Spleen (tissue), 11 donors: ENCODE results near the gene TSPAN9. TPM values are rescaled to one million over a fixed set of nuclear protein-coding genes. Genes with fewer than 3 reads are reported as not detected.

Source experiments
- DNase-seq: peaks from one replicate; pipeline ENCODE4 v3.0.0-alpha.2; 2020
- H3K27ac ChIP-seq, 8 donors: fragments of 200-600 bp; sonication (generic) in 7 of 8; 1 replicate in 4 of 8; 2 replicates in 4 of 8; pipeline versions ENCODE4 v1.5.0 to v1.8.0; 2016 to 2021; ENCODE audit warnings: inconsistent platforms in 4 of 8, mild to moderate bottlenecking in 4 of 8, moderate library complexity in 1 of 8
- H3K27me3 ChIP-seq, 7 donors: fragments of 200-600 bp; sonication (generic) in 6 of 7; replicated peaks in 1 of 7; 1 replicate in 4 of 7; 2 replicates in 3 of 7; pipeline versions ENCODE4 v1.5.0 to v1.8.0; 2016 to 2021; ENCODE audit warnings: inconsistent platforms in 3 of 7, mild to moderate bottlenecking in 1 of 7
- H3K36me3 ChIP-seq, 6 donors: fragments of 200-600 bp; sonication (generic) in 5 of 6; 1 replicate in 4 of 6; 2 replicates in 2 of 6; pipeline versions ENCODE4 v1.5.0 to v1.8.0; 2016 to 2021; ENCODE audit warnings: inconsistent platforms in 2 of 6
- H3K4me1 ChIP-seq, 6 donors: fragments of 200-600 bp; sonication (generic) in 5 of 6; 1 replicate in 3 of 6; 2 replicates in 3 of 6; pipeline versions ENCODE4 v1.5.0 to v1.8.0; 2016 to 2021; ENCODE audit warnings: inconsistent platforms in 3 of 6
- H3K4me3 ChIP-seq, 8 donors: fragments of 200-600 bp; sonication (generic) in 7 of 8; 1 replicate in 4 of 8; 2 replicates in 4 of 8; pipeline versions ENCODE4 v1.5.0 to v1.8.0; 2016 to 2021; ENCODE audit warnings: inconsistent platforms in 4 of 8, mild to moderate bottlenecking in 4 of 8, moderate library complexity in 2 of 8
- H3K9me3 ChIP-seq, 8 donors: fragments of 200-600 bp; sonication (generic) in 7 of 8; 1 replicate in 4 of 8; 2 replicates in 4 of 8; pipeline versions ENCODE4 v1.5.0 to v1.8.0; 2016 to 2021; ENCODE audit warnings: inconsistent platforms in 4 of 8
- CTCF ChIP-seq, 11 experiments: fragments of 200-600 bp in 7 of 11; fragments of 450-650 bp in 4 of 11; sonication (generic) in 4 of 11; IDR thresholded peaks in 8 of 11; conservative IDR thresholded peaks in 3 of 11; 1 replicate in 7 of 11; 2 replicates in 4 of 11; pipeline versions ENCODE4 v1.4.0 to v1.8.0; 2016 to 2021; ENCODE audit warnings: antibody characterized with exemption in 11 of 11, inconsistent platforms in 4 of 11, mild to moderate bottlenecking in 1 of 11
- POLR2A ChIP-seq, 3 donors: fragments of 450-650 bp; IDR thresholded peaks; one replicate each; pipeline ENCODE4 v1.5.1; 2017; ENCODE audit warnings: antibody characterized with exemption in 3 of 3, mild to moderate bottlenecking in 1 of 3
- POLR2AphosphoS5 ChIP-seq, 3 donors: sonication (generic); formaldehyde crosslinking; IDR thresholded peaks; one replicate each; pipeline ENCODE4 v1.5.1; 2017; ENCODE audit warnings: antibody characterized with exemption in 3 of 3
- WGBS, 5 donors: extraction: QIAGEN DNeasy Blood & Tissue Kit in 3 of 5; methylation state at CpG; one replicate each; pipeline versions ENCODE4 v1.1.5 to v1.1.7; 2013 to 2018; 5-methylcytosine and 5-hydroxymethylcytosine counted together
- intact Hi-C: fragments of 100-400 bp; cut with DNase I; formaldehyde crosslinking; loops from one replicate; pipeline ENCODE4 v1.15.0; 2023; ENCODE audit warnings: low total_unique reads
- polyA plus RNA-seq, 3 donors: library from polyadenylated mRNA; stranded (reverse); fragments of 200-250 nt; gene quantifications; one replicate each; pipeline ENCODE4 v1.2.1, GENCODE V29; 2013
- total RNA-seq, 7 donors: library from RNA; depleted of rRNA in 3 of 7; stranded (reverse); fragments of >200 nt in 3 of 7; fragmentation: NEBNext Ultra II Directional in 4 of 7; extraction: Animal tissue kit (Norgen Biotek cat#: 25700) in 4 of 7; gene quantifications; one replicate each; pipeline versions ENCODE4 v1.1.0 to v1.2.1, GENCODE V29; 2016 to 2021
- donor health status: healthy with polysubstance abuse.
- donor health status: DM: no; HTN: no; CAD: no; lungs with moderate emphysema.
- donor health status: DM: no; HTN: no; CAD: no.
- donor health status: Bipolar disorder and iron deficiency.
- donor health status: healthy.
- donor health status: DM: no; HTN: no; CAD: no.
- donor health status: DM: yes; HTN: yes; CAD: no.

TSPAN9 gene
- total and polyA plus RNA-seq, 10 donors = 3.6 to 51.1 (median 32.4) TPM

GRCh38 chr12:3279832-3280231 is 202.7 kb downstream of the TSPAN9 start:
- Histone ChIP-seq H3K27me3 (peaks cover 0 to 23% (median 0%) of the 10 kb centered on the region in 7 donors), H3K36me3 (peaks cover 0 to 43% (median 5%) of the 10 kb centered on the region in 6 donors), H3K4me1 (peaks cover 3 to 35% (median 20%) of the 10 kb centered on the region in 6 donors), H3K9me3 (no peaks in the 10 kb centered on the region), H3K27ac (no peak overlapping the region), H3K4me3 (no peak overlapping the region)
- TF ChIP-seq POLR2AphosphoS5 (IDR thresholded peaks at IDR 0.05) = no peak
- TF ChIP-seq CTCF (IDR thresholded peaks at IDR 0.05 in 8 of 11, conservative IDR thresholded peaks at IDR 0.05 in 3 of 11) = no peak
- no peak for TF ChIP-seq POLR2A (IDR thresholded peaks at IDR 0.05)
- intact Hi-C loops = loop anchor here (5.0 kb wide), 1 partner anchor 143 kb away; no protein-coding TSS in a partner anchor
- DNase-seq = no peak
- 45 to 56% (median 52%) methylated on average over 7 to 8 of the region's 8 CpGs for WGBS, 5 donors

- intact Hi-C loops = no loop called here
- Histone ChIP-seq H3K27me3 (peaks cover 0 to 17% (median 0%) of the 10 kb centered on the region in 7 donors), H3K9me3 (no peaks in the 10 kb centered on the region), H3K4me1 (peaks cover 0 to 31% (median 12%) of the 10 kb centered on the region in 6 donors), H3K36me3 (peaks cover 0 to 50% (median 5%) of the 10 kb centered on the region in 6 donors), H3K4me3 (no peak overlapping the region), H3K27ac (no peak overlapping the region)
- no peak for DNase-seq
- TF ChIP-seq POLR2AphosphoS5 (IDR thresholded peaks at IDR 0.05) (no peak), POLR2A (IDR thresholded peaks at IDR 0.05) (no peak), CTCF (IDR thresholded peaks at IDR 0.05 in 8 of 11, conservative IDR thresholded peaks at IDR 0.05 in 3 of 11) (no peak)
- WGBS, 5 donors = 92 to 98% (median 96%) methylated on average over 9 to 14 of the region's 14 CpGs
These were observed 203.8 kb downstream of the TSPAN9 start for GRCh38 chr12:3280967-3281366.

- TF ChIP-seq POLR2A (IDR thresholded peaks at IDR 0.05) (no peak), POLR2AphosphoS5 (IDR thresholded peaks at IDR 0.05) (no peak), CTCF (IDR thresholded peaks at IDR 0.05 in 8 of 11, conservative IDR thresholded peaks at IDR 0.05 in 3 of 11) (no peak)
- no peaks in the 10 kb centered on the region for H3K9me3 ChIP-seq
- H3K4me1 ChIP-seq = peaks cover 0 to 31% (median 12%) of the 10 kb centered on the region in 6 donors
- intact Hi-C loops = no loop called here
- WGBS, 5 donors = 60 to 76% (median 72%) methylated on average over 23 of the region's 23 CpGs
- no peak overlapping the region for H3K27ac ChIP-seq
- H3K36me3 ChIP-seq = peaks cover 0 to 50% (median 5%) of the 10 kb centered on the region in 6 donors
- no peak for DNase-seq
- peaks cover 0 to 24% (median 0%) of the 10 kb centered on the region in 7 donors for H3K27me3 ChIP-seq
- no peak overlapping the region for H3K4me3 ChIP-seq
These were observed 204.6 kb downstream of the TSPAN9 start for GRCh38 chr12:3281588-3282383.

- 89 to 96% (median 94%) methylated on average over 8 of the region's 8 CpGs for WGBS, 5 donors
- Histone ChIP-seq H3K36me3 (peaks cover 0 to 52% (median 5%) of the 10 kb centered on the region in 6 donors), H3K4me3 (no peak overlapping the region), H3K27ac (no peak overlapping the region), H3K27me3 (peaks cover 0 to 29% (median 0%) of the 10 kb centered on the region in 7 donors), H3K4me1 (peaks cover 0 to 31% (median 12%) of the 10 kb centered on the region in 6 donors), H3K9me3 (no peaks in the 10 kb centered on the region)
- intact Hi-C loops = no loop called here
- no peak for DNase-seq
- no peak for TF ChIP-seq CTCF (IDR thresholded peaks at IDR 0.05 in 8 of 11, conservative IDR thresholded peaks at IDR 0.05 in 3 of 11)
- TF ChIP-seq POLR2A (IDR thresholded peaks at IDR 0.05) = no peak
- TF ChIP-seq POLR2AphosphoS5 (IDR thresholded peaks at IDR 0.05) = no peak
These were observed 205.1 kb downstream of the TSPAN9 start for GRCh38 chr12:3282384-3282670.
